Astrocyte (in vitro differentiated cells and primary cell): ENCODE data around the gene CAMKK2. TPM values are rescaled to one million over a fixed set of nuclear protein-coding genes. Genes with fewer than 3 reads are reported as not detected.

ENCODE experiments used
- DNase-seq: peaks from one replicate; pipeline ENCODE4 v3.0.0-alpha.2; 2010; ENCODE audit warnings: low read depth
- FAIRE-seq: peaks from 2 replicates; lab custom pipeline; 2011; peaks lifted over from hg19 to GRCh38; lab: Jason Lieb, UNC
- H2AFZ ChIP-seq: 2 replicates; pipeline ENCODE4 v1.6.0; 2012; ENCODE audit warnings: low read depth, low read length, inconsistent platforms
- H3K27ac ChIP-seq: 2 replicates; pipeline ENCODE4 v1.5.1; 2011; ENCODE audit warnings: low read depth, low read length, inconsistent platforms
- H3K27me3 ChIP-seq: 2 replicates; pipeline ENCODE4 v1.6.0; 2011; ENCODE audit warnings: low read length, inconsistent platforms; ENCODE audit not compliant: insufficient read depth
- H3K36me3 ChIP-seq: 2 replicates; pipeline ENCODE4 v1.5.1; 2011; ENCODE audit warnings: low read length, inconsistent platforms; ENCODE audit not compliant: insufficient read depth
- H3K4me1 ChIP-seq: 2 replicates; pipeline ENCODE4 v1.5.1; 2011; ENCODE audit warnings: low read length, inconsistent platforms; ENCODE audit not compliant: insufficient read depth
- H3K4me2 ChIP-seq: 2 replicates; pipeline ENCODE4 v1.6.0; 2012; ENCODE audit warnings: low read length, inconsistent platforms
- H3K4me3 ChIP-seq: 2 replicates; pipeline ENCODE4 v1.5.1; 2011; ENCODE audit warnings: low read depth, mild to moderate bottlenecking, low read length, inconsistent platforms; ENCODE audit not compliant: insufficient read depth
- H3K79me2 ChIP-seq: 2 replicates; pipeline ENCODE4 v1.6.0; 2012; ENCODE audit warnings: mild to moderate bottlenecking, low read length, inconsistent platforms; ENCODE audit not compliant: insufficient read depth
- H3K9ac ChIP-seq: 2 replicates; pipeline ENCODE4 v1.6.0; 2012; ENCODE audit warnings: mild to moderate bottlenecking, low read length, inconsistent platforms
- H3K9me3 ChIP-seq: 2 replicates; pipeline ENCODE4 v1.5.1; 2012; ENCODE audit warnings: low read depth, mild to moderate bottlenecking, low read length, inconsistent platforms; ENCODE audit not compliant: insufficient read depth
- H4K20me1 ChIP-seq: 2 replicates; pipeline ENCODE4 v1.6.0; 2012; ENCODE audit warnings: low read length, inconsistent platforms; ENCODE audit not compliant: insufficient read depth
- H3K27ac Mint-ChIP-seq: one replicate; pipeline ENCODE4 v1.8.0; 2021; ENCODE audit warnings: mild to moderate bottlenecking, mixed read lengths; ENCODE audit not compliant: unreplicated experiment
- H3K27me3 Mint-ChIP-seq: one replicate; pipeline ENCODE4 v1.8.0; 2021; ENCODE audit warnings: low read depth, mixed read lengths; ENCODE audit not compliant: unreplicated experiment
- H3K36me3 Mint-ChIP-seq: one replicate; pipeline ENCODE4 v1.8.0; 2021; ENCODE audit warnings: low read depth, mixed read lengths; ENCODE audit not compliant: unreplicated experiment
- H3K4me1 Mint-ChIP-seq: one replicate; pipeline ENCODE4 v1.8.0; 2021; ENCODE audit warnings: low read depth, mixed read lengths; ENCODE audit not compliant: unreplicated experiment
- H3K4me3 Mint-ChIP-seq: one replicate; pipeline ENCODE4 v1.8.0; 2021; ENCODE audit warnings: mild to moderate bottlenecking, moderate library complexity, mixed read lengths; ENCODE audit not compliant: unreplicated experiment
- H3K9me3 Mint-ChIP-seq: one replicate; pipeline ENCODE4 v1.8.0; 2021; ENCODE audit warnings: mild to moderate bottlenecking, mixed read lengths; ENCODE audit not compliant: unreplicated experiment
- EZH2 ChIP-seq: IDR thresholded peaks from 2 replicates; pipeline ENCODE4 v1.6.1; 2012; ENCODE audit warnings: mild to moderate bottlenecking, low read length, inconsistent platforms; ENCODE audit not compliant: insufficient read depth
- total RNA-seq: library from RNA; stranded (reverse); gene quantifications from 2 replicates; pipeline ENCODE4 v1.2.1, GENCODE V29; 2021
- TF ChIP-seq, protein P1 (sequence below): IDR thresholded peaks from 2 replicates; pipeline ENCODE4 v1.5.1; 2011; ENCODE audit warnings: low read depth, mild to moderate bottlenecking, inconsistent platforms, low read length, moderate library complexity; ENCODE audit not compliant: insufficient read depth

CAMKK2 gene
- total RNA-seq, 1 donor from 2014 or later: 22.0 TPM

DNA sequence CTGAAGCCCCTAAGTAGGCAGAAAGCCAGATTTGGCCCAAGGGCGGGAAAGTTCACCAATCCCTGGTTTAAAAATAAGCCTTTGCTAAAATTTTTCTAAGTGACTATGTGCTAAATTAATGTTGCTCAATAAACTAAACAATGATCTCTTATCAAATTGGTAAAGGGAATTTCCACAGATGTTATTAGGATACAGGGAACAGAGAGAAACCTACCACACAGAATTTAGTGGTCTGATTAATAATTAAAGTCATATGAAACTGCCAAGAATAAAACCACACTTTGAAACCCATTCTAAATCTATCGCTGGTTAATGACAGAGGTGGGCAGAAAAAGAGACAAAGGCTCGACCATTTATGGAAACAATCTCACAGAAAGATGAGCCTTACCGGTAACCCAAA, 33.7 kb upstream of the CAMKK2 start:
- DNase-seq (no peak), FAIRE-seq (no peak)
- no peak overlapping the region for H2AFZ ChIP-seq

DNA sequence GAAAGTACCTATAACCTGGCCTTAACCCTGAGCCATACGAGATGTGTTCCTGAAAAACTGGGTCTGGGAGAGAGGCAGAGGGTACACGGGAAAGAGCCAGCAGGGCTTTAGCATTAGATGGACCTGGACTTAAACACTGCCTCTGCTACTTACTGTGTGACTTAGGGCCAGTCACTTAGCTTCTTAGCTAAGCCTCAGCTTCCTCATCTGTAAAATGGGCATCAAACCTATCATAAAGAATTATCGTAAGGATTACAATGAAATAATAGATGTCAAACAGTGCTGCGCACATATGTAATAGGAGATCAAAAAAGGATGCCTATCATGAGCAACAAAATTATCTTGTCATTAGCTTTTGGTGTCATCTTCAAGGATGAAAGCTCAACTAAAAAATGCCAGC, 32.1 kb upstream of the CAMKK2 start:
- H2AFZ ChIP-seq: no peak overlapping the region
- FAIRE-seq (no peak), DNase-seq (no peak)
- TF ChIP-seq, protein P1, sequence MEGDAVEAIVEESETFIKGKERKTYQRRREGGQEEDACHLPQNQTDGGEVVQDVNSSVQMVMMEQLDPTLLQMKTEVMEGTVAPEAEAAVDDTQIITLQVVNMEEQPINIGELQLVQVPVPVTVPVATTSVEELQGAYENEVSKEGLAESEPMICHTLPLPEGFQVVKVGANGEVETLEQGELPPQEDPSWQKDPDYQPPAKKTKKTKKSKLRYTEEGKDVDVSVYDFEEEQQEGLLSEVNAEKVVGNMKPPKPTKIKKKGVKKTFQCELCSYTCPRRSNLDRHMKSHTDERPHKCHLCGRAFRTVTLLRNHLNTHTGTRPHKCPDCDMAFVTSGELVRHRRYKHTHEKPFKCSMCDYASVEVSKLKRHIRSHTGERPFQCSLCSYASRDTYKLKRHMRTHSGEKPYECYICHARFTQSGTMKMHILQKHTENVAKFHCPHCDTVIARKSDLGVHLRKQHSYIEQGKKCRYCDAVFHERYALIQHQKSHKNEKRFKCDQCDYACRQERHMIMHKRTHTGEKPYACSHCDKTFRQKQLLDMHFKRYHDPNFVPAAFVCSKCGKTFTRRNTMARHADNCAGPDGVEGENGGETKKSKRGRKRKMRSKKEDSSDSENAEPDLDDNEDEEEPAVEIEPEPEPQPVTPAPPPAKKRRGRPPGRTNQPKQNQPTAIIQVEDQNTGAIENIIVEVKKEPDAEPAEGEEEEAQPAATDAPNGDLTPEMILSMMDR: no peak
- no peak for TF ChIP-seq EZH2
- Mint-ChIP-seq H3K9me3 (no peaks in the 10 kb centered on the region), H3K36me3 (peaks cover 19% of the 10 kb centered on the region), H3K27ac (no peak overlapping the region), H3K4me1 (no peaks in the 10 kb centered on the region), H3K4me3 (no peak overlapping the region), H3K27me3 (no peaks in the 10 kb centered on the region)
- no peaks in the 10 kb centered on the region for H3K9me3 ChIP-seq
- H3K27ac ChIP-seq: no peak overlapping the region
- no peak overlapping the region for H3K4me2 ChIP-seq
- no peaks in the 10 kb centered on the region for H3K27me3 ChIP-seq
- peaks cover 54% of the 10 kb centered on the region for H3K36me3 ChIP-seq
- H3K4me1 ChIP-seq: no peaks in the 10 kb centered on the region
- H3K9ac ChIP-seq: no peak overlapping the region
- H4K20me1 ChIP-seq: peaks cover 3% of the 10 kb centered on the region
- no peak overlapping the region for H3K4me3 ChIP-seq
- H3K79me2 ChIP-seq: no peaks in the 10 kb centered on the region

More for the DNA sequence above, 33.7 kb upstream of the CAMKK2 start:
- H3K9ac ChIP-seq: no peak overlapping the region
- H4K20me1 ChIP-seq: peaks cover 3% of the 10 kb centered on the region
- H3K36me3 Mint-ChIP-seq: peaks cover 16% of the 10 kb centered on the region
- H3K27me3 ChIP-seq: no peaks in the 10 kb centered on the region
- H3K27me3 Mint-ChIP-seq: no peaks in the 10 kb centered on the region
- no peak overlapping the region for H3K4me2 ChIP-seq
- no peaks in the 10 kb centered on the region for H3K9me3 Mint-ChIP-seq
- peaks cover 59% of the 10 kb centered on the region for H3K36me3 ChIP-seq
- no peaks in the 10 kb centered on the region for H3K79me2 ChIP-seq
- no peaks in the 10 kb centered on the region for H3K4me1 Mint-ChIP-seq
- H3K4me1 ChIP-seq: no peaks in the 10 kb centered on the region
- no peak overlapping the region for H3K4me3 ChIP-seq
- no peak overlapping the region for H3K27ac ChIP-seq
- H3K27ac Mint-ChIP-seq: no peak overlapping the region
- TF ChIP-seq EZH2: no peak
- TF ChIP-seq, protein P1: no peak
- no peak overlapping the region for H3K4me3 Mint-ChIP-seq
- no peaks in the 10 kb centered on the region for H3K9me3 ChIP-seq

DNA sequence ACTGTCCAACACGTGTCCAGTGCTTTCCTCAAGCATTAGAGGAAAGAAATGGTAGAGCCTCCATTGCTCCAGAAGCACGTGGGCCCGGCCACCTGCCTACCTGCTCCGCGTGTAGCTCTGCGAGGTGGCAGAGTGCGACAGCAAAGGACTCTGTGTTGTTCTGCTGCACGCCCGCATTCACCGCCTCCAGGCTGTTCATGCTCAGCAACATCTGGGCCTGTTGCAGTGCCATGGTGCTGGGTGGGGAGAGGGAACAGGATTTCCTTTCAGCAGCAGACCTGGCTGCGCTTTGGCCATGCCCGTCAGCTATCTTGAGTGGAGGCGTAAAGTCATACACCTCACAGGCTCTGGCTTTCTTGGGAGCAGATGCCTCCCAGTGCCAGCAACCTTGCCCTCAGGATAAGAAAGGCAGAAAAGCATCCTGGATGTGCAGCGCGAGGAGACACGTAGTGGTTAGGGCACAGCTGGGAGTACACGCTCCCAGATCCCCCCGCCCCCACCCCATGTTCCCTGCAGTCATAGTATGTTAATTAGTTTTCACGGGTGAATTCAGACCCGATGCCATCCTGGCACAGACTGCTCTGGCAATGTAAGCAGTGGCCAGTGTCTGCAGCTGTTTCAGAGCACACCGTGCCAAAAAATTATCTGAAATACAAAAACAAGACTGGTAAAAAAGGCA, 30.6 kb upstream of the CAMKK2 start:
- Mint-ChIP-seq H3K4me3 (no peak overlapping the region), H3K9me3 (no peaks in the 10 kb centered on the region), H3K36me3 (peaks cover 21% of the 10 kb centered on the region), H3K27me3 (no peaks in the 10 kb centered on the region), H3K27ac (no peak overlapping the region), H3K4me1 (no peaks in the 10 kb centered on the region)
- Histone ChIP-seq H3K9me3 (no peaks in the 10 kb centered on the region), H3K4me1 (no peaks in the 10 kb centered on the region), H2AFZ (no peak overlapping the region), H3K27ac (no peak overlapping the region), H4K20me1 (peaks cover 3% of the 10 kb centered on the region), H3K36me3 (peaks cover 45% of the 10 kb centered on the region), H3K9ac (no peak overlapping the region), H3K27me3 (no peaks in the 10 kb centered on the region), H3K4me3 (no peak overlapping the region), H3K4me2 (no peak overlapping the region), H3K79me2 (no peaks in the 10 kb centered on the region)
- no peak for FAIRE-seq
- TF ChIP-seq, protein P1: no peak
- no peak for TF ChIP-seq EZH2
- no peak for DNase-seq
